Fibroblast of skin of left biceps (primary cell): ENCODE results near the gene LIMK1.
"Not testable (repeated sequence)": the region's sequence is repeated elsewhere in the genome, so short reads cannot be mapped to it uniquely, and the experiment has no call there.

ENCODE experiments used
- DNase-seq, 2 experiments: peaks; one replicate each; pipeline ENCODE4 v3.0.0-alpha.2; 2013; ENCODE audit warnings: low read depth in 2 of 2

The LIMK1 gene

DNA sequence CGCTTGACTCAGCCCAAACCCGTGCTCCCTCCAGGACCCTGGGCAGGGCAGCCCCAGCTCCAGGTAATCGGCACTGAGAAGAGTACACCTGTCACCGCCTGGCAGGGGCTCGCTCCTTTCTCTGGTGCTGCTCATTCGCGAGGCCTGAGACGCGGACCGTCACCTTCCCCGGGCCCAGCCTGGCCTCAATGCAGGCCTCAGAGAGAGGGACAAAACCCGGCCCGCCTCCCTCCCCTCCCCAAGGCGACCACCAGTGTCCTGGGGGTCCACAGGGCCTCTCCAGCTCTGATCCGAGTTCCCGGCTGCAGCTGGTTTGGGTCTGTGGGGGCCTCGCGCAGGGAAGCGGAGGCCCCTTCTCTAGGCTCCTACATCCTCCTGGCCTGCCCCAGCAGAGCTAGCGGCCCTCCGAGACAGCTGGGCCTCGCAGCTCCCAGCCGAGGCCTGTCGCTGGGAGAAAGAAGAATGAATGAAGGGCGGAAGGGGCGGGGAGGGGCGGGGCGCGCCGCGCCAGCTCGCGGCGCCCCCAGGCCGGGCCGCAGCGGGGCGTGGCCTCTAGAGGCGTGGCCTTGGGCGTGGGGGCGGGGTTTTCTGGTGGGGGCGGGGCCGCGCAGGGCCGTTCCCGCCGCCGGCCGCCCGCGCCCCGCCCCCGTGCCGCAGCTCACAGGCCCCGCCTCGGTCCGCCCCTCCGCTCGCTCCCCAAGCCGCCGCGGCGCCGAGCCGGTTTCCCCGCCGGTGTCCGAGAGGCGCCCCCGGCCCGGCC is at the start of gene LIMK1:
TSS of gene LIMK1 (plus strand) at position 688 of the 760 bp plus-strand sequence. CDS start 187 bp downstream, outside the sequence.
- DNase-seq, result peak; percentile 43 to 47

DNA sequence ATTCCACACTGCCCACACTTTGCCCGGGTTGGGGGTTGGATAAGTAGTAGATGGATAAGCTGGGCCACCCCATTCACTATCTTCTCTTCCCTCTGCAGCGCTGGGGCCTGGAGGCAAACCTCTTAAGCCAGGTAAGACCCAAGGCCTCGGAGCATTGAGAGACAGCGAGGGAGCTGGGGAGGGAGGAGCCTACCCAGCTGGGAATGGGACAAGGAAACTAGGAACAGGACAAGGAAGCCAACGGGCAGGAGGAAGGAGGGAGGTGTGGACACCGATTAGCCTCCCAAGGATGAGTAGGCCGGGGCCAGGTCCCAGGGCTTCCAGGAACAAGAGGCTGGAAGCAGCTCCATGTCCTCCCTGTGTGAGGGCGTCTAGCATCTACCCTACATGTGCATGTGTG is 46.0 kb upstream of the LIMK1 start:
- no peak for DNase-seq

DNA sequence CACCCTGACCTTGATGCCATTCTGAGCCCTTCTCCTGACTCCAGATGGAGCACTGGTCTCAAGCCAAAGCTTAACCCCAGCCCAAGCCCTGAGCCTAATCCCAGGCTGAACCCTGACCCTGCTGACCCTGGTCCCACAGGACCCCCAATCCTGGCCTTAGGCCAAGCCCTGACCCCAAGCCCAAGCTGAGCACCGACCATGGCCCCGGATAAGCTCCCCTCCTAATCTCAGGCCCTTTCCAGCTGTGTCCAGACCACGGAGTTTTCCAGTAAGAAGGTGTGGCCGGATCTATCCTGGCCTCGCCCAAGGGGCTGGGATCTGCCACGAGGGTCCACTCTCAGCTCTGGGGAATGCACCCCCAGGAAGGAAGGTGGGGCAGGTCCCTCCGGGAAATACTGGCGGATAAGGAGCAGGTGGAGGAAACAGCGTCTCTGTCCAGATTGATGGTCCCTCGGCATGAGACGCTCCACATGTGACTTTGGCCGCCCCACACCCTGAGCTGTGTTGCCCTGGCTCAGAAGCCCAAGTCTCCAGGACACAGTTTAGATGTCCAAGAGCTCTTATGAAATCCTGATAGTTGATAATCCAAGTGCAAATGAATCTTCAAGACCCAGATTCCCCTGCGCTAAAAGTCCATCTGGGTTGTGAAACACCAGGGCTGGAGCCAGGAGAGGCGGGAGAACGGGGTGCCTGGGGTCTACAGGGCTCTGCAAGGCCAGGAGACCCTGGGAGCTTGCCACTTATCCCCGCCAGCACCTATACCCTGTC is 45.2 kb upstream of the LIMK1 start:
- no peak for DNase-seq

DNA sequence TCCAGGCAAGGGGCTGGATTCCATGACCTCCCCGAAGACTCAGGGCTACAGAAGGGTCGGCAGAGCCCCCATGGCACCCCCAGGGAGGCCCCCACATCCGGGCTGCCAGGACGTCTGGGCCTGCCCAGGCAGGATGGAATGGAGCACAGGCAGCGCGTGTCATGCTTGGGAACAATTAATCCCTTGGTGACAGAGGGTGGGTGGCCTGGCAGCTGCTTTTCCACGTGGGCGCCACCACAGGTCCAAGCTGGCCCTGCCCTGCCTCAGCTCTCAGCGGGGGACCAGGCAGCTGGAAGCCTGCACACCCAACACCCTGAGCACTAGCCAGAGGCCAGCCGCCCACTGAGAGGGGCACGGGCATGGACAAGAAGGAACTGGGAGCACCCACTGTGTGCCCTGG is 44.3 kb upstream of the LIMK1 start:
- DNase-seq, result no peak

DNA sequence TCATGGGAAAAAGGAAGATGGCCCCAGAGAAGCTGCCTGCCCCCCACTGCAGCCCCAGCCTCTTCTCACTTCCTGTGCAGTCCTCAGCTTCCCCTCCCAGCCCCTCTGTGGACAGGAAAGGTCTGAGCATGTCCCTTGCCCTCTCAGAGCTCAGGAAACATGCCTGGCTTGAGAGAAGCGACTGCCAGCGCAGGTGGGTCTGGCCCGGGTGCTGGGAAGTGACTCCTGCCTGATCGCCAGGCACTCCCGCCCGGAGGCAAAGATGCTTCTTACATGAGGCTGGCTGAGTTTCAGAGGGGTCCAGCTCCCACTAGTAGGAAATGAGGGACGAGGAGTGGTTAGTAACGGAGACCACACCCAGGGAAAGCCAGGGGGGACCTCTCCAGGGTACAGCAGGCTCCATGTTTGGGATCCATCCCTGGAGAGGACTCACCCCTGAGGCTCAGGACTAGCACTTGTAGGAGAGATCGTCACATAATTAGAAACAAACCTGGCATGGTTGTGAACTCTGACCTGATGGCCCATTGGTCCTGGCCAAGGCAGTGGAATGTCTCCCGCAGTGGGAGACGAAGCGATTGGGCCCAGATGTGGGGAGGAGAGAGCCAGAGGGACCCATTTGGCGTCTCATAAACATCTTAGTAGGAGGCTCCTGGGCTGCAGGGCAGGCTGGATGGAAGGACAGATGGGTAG is 43.4 kb upstream of the LIMK1 start:
- DNase-seq, result no peak

DNA sequence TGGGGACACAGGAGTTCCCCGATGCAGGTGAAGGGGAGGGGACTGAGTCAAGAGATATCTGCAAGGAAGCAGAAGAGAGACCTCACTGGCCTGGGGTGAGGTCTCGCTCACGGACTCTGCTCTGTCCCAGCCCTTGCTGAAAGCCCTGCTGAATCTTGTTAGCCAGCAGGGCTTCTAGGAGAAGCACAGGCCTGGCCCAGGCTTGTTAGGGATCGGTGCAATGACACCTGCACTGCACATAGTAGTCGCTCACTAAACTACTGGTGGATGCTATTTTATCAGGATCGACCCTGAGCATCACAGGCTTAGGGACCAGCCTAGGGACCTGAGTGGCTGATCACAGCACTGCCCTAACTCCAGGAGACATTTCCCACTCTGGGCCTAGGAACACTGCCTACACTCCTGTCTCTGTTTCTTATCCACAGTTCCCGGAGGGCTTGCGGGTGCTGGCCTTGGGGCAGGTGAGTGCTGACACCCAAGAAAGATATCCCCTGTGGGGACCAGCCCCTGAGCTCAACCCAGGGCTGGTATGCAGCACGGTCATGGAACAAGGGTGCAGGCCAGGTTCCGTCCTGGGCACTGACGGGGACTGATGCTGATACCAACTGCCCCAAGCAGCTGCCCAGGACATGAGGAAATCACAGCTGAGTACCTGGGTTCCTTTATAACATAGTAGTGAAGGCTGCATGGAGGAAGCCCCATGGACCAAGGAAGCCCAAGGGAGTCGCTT is 42.6 kb upstream of the LIMK1 start:
- DNase-seq, result no peak

DNA sequence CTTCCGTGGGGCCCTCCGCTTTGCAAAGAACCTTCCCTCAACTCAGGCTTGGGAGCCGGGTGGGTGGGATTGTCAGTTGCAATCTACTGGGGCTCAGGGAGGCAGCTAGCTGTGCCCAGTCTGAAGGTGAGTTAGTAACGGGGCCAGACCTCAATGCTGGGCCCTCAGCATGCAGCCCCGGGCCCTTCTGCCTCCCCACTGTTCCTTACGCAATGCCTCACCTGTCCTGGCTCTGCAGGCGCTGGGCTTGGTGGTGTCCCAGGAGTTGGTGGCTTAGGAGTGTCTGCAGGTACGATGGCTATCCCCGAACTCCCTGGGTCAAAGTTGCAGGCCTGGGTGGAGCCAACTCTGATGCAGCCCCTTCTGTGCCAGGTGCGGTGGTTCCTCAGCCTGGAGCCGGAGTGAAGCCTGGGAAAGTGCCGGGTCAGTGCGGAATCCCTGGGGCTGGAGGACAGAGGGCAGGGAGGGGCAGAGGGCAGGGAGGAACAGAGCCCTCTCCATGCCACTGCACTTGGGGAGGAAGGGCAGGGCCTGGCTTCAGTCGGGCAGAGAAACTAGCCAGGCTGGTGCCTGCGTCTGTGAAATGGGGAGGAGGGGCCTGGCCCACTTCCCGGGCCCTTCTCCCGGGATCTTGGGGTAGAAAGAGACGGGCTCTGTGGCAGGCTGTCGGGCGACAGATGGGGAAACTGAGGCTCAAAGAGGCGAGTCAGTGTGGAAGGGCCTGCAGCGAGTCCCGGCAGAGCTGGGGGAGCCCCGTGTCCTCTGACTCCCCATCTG is 40.7 kb upstream of the LIMK1 start:
- DNase-seq, result no peak

DNA sequence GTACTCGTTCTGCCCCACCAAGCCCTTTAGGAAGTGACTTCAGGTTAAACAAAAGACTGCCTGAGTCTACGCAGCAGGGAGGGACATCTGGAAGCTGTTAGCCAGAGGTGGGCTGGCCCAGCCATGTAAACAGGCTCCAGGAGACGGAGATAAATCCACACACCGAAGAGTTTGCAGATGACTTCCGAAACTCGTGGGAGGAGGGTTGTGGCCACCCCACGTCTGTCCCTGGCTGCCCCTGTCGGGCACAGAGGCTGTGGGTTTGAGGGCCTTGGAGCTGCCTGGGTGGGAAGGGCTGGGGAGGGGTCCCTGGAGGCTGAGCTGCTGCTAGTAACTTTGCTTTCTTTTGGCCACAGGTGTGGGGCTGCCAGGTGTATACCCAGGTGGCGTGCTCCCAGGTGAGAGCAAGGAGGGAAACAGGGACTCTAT is 40.1 kb upstream of the LIMK1 start:
- DNase-seq, result peak in 1 of 2 experiments; percentile 47

DNA sequence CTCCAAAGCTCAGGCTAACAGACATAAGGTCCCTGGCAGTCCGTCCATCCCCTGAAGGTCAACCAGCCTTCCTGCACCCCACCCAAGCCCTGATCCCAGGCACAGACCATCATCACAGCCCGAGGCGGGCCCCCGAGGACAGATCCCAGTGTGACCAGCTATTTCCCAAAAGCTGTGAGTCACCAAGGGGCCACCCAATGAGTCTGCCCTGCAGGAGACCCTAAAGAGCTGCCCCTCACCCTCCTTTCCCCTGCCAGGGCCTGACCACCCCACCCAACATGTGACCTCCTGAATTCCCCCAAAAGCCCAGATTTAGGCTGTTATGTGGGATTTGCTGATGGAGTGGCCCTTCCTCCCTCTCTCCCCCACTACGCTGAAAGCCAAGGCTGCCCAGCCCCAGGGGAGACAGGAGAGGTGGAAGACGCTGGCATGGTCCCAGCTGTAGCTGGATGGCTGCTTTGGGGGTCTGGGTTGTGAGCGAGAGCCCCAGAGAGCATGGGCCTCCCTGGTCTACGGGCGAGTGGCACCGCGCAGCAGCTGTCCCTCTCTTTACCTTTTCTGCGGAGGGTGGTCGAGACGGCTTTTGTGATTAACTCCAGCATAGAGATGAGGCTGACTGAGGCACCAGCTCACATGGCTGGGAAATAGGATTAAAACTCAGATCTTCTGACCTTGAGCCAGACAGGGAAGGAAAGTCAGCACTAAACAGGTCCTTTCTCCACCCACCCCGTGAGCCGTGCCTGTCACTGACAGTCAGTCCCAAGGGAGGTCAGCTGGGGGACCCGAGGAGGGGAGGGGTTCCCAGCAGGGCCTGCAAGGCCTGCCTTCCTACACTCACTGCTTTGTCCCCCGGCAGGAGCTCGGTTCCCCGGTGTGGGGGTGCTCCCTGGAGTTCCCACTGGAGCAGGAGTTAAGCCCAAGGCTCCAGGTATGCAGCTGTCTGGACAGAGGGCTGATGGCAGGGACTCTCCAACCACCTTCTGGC is 38.9 kb upstream of the LIMK1 start:
- DNase-seq, result no peak

DNA sequence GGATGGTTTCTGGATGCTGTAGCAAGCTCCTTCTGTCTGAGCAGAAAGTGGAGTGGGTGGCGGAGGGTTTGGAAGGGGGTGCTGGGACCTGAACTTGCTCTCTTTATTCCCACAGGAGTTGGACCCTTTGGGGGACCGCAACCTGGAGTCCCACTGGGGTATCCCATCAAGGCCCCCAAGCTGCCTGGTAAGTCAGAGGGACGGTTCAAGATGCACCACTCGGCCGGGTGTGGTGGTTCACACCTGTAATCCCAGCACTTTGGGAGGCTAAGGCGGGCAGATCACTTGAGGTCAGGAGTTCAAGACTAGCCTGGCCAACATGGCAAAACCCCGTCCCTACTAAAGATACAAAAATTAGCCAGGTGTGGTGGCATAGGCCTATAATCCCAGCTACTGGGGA is 37.0 kb upstream of the LIMK1 start:
- not testable (repeated sequence) for DNase-seq

DNA sequence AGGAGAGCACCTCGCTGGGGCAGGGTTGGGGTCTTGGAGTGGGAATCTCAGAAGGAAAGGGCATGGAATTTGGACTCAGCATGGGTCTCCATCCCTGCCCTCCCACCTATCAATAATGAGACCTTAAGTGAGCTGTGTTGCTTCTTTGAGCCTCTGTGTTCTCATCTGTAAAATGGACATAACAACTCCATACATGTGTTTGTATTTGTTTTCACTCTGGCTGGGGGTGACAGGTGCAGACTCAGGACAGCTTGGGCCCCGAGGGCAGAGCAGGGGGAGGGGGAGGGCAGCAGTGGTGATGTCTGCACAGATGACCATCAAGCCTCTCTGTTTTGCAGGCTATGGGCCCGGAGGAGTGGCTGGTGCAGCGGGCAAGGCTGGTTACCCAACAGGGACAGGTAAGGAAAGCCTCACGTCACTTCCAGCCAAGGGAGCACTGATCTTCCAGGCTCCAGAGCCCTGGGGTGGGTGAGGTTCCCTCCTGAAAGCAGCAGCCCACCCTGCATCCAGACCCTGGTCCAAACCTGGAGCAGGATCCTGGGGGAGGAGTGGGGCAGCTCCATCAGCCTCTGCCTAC is 35.7 kb upstream of the LIMK1 start:
- DNase-seq, result no peak

DNA sequence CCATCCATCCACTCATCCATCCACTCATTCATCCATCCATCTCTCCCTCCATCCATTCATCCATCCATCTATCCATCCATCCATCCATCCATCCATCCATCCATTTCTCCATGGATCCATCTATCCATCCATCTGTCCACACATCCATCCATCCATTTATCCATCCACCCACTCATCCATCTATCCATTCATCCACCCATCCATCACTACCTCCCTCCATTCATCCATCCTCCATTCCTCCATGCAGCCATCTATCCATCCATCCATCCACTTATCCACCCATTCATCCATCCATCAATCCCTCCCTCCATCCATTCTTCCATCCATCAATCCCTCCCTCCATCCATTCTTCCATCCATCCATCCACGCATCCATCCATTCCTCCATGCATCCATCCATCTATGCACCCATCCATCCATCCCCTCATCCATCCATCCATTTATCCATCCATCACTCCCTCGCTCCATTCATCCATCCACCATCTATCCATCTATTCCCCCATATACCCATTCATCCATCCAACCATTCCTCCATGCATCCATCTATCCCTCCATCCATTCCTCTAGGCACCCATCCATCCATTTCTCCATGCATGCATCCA is 34.5 kb upstream of the LIMK1 start:
- DNase-seq, result no peak

DNA sequence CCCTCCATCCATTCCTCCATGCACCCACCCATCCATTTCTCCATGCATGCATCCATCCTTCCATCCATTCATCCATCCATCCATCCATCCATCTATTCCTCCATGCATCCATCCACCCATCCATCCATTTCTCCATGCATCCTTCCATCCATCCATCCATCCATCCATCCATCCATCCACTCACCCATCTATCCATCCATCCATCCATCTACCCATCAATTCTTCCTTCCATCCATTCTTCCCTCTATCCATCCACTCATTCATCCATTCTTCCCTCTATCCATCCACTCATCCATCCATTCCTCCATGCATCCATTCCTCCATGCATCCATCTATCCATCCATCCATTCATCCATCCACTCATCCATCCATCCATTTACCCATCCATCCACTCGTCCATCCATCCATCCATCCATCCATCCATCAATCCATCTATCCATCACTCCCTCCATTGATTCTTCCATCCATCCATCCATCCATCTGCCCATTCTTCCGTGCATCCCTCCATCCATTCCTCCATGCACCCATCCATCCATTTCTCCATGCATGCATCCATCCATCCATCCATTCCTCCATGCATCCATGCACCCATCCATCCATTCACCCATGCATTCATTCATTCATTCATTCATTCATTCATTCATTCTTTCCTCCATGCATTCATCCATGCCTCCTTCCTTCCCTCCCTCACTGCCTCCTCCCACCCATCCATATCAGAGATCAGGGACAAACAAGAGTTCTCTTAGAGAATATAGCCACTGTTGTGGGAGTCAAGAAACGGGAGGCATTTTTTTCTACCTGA is 33.4 kb upstream of the LIMK1 start:
- DNase-seq, result no peak

DNA sequence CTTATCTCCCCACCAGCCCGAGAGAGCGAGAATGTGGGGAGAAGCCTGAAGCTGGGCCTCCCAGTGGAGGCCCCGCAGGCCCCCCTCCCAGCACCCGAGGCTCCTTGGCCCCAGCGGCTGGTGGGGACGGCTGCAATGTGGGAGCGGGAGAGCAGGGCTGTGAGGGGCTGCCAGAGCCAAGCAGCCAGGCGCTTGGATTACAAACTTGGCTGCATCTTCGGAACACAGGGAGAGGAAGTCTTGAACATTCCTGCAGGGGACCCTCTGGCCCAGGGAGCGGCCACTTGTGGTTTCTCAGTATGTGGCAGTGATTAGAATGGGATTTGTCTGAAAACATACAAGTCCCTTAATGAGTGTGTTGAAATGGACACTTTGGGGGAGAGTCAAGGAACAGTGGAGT is 32.4 kb upstream of the LIMK1 start:
- DNase-seq, result no peak

DNA sequence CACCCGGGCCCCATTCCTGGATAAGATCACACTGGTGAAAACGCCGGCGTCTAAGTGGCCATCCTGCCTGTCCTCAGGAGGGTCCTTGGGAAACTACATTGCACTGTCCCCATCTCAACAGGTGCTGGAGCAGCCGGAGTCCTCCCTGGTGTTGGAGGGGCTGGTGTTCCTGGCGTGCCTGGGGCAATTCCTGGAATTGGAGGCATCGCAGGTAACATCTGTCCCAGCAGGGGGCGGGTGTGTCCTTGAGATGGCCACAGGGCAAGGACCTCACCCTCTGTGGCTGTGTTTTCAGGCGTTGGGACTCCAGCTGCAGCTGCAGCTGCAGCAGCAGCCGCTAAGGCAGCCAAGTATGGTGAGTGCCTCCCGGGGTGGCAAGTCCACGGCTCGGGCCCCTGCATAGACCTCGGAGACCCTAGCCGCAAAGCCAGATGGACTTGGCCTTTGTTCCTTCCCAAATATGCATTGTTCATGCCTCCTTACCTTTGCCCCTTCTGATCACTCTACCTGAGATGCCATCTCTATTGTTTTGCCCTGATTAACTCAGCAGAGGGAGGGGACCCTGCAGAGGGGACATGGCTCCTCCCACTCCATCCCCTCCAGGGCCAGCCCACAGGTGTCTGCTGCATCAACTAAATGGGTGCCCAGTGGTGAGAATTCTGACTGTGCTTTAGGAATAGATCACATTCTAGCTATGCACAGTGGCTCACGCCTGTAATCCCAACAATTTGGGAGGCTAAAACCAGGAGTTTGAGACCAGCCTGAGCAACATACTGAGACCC is 31.8 kb upstream of the LIMK1 start:
- no peak for DNase-seq

DNA sequence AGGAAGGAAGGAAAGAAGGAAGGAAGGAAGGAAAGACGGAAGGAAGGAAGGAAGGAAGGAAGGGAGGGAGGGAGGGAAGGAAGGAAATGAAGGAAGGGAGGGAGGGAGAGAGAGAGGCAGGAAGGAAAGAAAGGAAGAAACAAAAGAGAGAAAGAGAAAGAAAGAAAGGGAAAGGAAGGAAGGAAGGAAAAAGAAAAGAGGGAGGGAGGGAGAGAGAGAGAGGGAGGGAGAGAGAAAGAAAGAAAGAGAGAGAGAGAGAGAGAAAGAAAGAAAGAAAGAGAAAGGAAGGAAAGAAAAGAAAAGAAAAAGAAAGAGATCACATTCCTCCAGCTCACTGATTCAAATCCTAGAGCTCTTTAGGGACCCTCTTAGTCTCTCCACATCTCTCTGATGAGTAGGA is 31.0 kb upstream of the LIMK1 start:
- DNase-seq, result no peak

DNA sequence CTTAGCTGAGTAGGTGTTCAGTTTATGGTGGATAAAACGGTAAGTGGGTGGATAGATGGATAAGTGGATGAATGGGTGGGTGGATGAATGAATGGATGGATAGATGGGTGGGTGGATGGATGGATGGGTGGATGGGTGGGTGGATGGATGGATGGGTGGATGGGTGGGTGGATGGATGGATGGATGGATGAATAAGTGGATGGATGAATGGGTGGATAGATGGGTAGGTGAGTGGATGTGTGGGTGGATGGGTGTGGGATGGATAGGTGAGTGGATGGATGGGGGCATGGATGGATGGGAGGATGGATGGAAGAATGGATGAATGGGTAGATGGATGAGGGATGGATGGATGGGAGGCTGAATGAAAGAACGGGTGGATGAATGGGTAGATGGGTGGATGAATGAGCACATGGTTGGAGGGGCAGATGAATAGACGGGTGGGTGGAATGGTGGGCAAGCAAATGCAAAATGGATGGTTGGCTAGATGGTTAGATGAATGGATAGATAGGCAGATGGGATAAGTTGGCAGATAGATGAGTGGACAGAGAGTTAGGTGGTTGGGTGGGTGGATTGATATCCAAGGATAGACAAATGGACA is 29.9 kb upstream of the LIMK1 start:
- DNase-seq, result no peak
